Activated T-helper 9 cell treated with anti-CD3 and anti-CD28 coated beads, Interleukin-2, amount 50 U/mL, for 16 hours (primary cell): ENCODE measurements around the gene ARHGAP32.

Experiments
- DNase-seq: peaks from one replicate; pipeline ENCODE4 v3.0.0-alpha.2; 2020; ENCODE audit warnings: low read depth

Gene ARHGAP32

DNA sequence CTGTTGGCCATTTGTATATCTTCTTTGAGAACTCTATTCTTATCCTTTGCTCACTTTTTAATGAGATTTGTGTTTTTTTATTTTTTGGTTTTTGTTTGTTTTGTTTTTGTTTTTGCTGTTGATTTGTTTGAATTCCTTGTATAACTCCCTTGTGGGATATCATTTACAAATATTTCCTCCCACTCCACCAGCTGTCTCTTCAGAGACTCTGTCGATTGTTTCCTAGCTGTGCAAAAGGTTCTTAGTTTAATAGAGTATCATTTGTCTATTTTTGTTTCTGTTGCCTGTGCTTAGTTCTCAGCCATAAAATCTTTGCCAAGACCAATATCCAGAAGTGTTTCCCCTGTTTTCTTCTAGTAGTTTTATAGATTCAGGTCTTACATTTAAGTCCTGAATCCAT is 82.4 kb downstream of the ARHGAP32 start:
- DNase-seq = no peak

DNA sequence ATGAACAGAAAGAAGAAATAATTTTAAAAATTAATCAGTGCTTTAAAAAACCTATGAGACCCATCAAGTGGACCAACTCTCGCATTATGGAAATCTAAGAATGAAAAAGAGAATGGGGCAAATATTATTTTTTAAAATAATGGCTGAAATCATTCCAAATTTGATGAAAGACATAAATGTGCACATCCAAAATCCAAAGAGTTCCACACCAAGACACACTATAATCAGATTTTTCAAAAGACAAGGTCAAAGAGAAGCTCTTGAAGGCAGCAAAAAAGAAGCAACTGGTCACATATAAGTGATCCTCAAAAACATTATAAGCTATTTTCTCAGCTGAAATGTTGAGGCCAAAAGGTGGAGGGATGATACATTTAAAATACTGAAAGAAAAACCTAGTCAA is 85.3 kb downstream of the ARHGAP32 start:
- DNase-seq = no peak

DNA sequence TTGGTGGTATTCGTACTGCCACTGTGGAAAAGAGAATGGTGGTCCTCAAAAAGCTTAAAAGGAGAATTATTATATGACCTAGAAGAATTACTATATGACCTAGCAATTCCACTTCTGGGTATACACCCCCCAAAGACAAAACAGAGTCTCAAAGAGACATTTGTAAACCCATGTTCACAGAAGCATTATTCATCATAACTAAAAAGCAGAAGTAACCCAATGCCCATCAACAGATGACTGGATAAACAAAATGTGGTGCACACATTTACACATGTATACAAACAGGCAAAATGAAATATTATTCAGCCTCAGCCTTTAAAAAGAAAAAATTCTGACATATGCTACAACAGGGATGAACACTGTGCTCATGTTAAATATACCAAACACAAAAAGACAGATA is 89.4 kb downstream of the ARHGAP32 start:
- DNase-seq = no peak

DNA sequence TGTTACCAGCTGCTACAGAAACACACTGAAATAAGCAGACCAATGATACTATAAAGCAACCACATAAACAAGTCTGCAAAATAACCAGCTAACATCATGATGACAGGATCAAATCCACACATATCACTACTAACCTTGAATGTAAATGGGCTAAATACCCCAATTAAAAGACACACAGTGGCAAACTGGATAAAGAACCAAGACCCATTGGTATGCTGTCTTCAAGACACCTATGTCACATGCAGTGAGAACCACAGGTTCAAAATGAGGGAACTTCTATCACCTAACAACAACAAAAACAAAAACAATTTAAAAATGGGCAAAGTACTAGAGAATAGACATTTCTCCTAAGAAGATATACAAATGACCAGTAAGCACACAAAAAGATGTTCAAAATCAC is 89.9 kb downstream of the ARHGAP32 start:
- DNase-seq = no peak

DNA sequence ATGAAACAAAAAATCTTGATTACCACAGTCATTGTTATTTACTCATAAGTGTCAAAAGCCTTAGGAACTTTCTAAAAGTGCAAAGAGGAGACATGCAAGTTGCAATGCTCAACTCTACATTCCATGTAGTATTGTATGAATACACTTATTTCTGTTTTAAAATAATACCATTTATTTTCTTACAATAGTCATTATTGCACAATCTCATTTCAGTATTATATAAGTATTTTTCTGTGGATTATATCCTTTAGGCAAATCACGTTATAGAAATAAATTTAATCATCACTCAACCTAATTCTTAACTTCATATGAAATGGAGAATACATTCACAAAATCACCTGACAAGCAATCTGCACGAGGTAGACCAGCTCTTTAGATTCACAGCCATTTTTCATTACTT is 98.8 kb downstream of the ARHGAP32 start:
- DNase-seq = no peak

DNA sequence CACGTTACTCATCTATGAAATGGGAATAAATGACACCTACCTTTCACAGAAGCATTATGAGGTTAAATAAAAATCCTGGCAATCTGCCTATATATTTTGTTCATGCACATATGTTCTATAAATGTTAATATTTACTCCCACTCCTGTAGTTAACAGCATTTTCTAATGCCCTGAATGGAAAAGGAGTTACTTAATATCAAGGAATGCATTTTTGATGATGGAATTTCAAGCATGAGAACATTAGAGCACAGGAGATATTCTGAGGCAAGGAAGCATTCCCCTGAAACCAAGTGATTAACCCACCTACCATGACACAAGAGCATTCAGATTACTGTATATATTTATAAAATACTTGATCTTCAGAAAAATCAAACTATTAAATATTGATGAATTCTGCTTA is 102.1 kb downstream of the ARHGAP32 start:
- no peak for DNase-seq

DNA sequence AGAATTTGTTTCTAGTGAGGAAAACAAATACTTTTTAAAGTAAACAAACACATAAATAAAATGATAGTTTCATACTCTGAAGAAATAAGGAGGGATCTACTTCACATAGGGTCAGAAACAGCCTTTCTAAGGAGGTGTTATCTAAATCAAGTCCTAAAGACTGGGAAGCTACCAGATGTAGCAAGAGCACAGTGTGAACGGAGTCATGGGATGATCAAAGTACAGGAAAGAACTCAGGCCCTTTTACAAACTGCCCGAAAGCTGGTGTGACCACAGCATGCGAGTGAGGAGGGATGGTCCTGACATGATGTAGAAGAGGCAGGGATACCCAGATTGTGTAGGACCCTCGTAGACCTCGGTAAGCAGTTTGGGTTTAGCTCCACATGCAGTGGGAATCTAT is 102.8 kb downstream of the ARHGAP32 start:
- no peak for DNase-seq

DNA sequence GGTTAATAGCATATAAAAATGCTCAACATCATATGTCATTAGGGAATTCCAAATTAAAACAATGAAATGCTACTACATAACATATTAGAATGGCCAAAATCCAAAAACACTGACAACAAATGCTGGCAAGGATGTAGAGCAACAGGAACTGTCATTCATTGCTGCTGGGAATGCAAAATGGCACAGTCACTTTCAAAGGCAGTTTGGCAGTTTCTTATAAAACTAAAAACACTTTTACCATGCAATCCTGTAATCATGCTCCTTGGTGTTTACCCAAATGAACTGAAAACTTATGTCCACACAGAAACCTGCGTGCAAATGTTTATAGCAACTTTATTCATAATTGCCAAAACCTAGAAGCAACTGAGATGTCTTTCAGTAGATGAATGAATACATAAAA is 105.1 kb downstream of the ARHGAP32 start:
- DNase-seq = no peak

DNA sequence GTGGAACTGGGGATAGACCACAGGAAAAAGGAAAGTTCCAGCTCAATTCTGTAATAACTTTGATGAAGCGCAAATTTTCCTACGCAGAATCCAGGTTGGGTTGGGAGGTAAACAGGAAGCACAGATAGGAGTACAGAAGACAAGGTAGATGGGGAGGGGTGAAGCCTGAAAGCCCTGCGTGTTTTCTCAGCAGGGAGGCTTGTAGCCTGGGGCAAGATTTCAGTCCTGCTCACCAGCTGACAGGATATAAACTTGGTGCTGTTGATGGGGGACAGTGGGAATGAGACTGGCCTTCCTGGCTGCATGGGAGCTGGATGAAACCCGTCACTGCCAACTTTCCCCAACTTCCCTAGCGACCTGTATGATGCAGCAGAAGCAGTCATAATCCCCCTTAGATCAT is 114.9 kb downstream of the ARHGAP32 start:
- DNase-seq = no peak

DNA sequence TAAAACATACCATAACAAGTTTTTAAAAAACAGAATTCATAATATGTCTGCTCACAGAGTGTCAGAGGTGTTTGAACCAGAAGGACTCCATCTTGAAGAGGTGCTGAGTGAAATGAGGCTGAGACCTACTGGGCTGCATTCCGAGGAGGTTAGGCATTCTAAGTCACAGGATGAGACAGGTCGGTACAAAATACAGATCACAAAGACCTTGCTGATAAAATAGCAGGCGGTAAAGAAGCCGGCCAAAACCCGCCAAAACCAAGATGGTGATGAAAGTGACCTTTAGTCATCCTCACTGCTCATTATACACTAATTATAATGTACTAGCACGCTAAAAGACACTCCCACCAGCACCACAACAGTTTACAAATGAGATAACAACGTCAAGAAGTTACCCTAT is 116.4 kb downstream of the ARHGAP32 start:
- no peak for DNase-seq

DNA sequence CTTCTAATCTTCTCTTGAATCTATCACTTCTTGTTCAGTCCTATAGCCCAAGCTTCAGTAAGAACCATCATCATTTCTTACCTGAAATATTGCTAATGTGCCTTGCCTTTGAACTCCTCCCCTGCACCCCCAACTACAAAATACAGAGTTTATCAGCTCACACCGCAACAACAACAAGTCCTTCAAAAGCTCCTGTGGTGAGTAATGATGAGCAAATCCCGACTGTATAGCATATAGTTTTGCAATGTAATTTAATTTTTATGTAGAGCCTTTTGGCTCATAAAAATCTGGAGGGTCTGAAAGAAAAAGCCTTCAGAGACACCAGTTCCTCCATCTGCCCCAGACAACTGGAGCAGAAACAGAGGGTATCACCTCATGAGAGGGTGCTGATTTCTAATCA is 124.7 kb downstream of the ARHGAP32 start:
- DNase-seq = no peak

DNA sequence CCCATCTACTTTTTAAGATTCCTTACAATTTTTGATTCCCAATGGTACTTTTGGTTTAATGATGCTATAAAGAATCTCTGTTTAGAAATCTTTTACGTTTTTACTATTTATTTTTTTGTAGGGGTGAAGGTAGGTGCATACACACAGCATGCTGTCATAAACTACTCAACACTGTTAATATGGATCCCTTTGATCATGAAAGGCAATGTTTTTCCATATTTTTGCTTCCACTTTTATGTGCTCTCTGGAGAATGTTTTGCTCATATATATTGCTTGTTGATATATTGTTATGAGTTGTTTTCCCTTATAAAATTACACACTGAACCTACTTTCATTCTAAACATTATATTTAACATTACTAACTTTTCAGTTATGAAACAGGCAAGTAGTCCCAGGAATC is 125.9 kb downstream of the ARHGAP32 start:
- no peak for DNase-seq

DNA sequence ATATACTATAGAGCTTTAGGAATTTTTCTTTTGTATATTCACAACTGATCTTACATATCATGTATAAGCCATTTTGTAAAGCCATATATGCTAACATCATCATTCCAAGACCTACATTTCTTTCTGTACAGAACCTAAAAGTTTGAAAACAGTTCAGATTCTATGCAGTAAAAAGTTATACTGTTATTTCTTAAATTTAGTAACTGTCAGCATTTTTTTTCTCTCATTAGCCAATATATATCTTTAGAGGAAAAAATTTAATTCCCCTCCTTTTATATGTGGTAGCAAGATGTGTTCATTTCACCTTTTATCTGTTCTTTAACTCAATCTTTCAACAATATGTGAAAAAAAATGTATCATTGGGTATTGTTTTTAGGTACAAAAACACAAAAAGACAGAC is 129.0 kb downstream of the ARHGAP32 start:
- DNase-seq = no peak

DNA sequence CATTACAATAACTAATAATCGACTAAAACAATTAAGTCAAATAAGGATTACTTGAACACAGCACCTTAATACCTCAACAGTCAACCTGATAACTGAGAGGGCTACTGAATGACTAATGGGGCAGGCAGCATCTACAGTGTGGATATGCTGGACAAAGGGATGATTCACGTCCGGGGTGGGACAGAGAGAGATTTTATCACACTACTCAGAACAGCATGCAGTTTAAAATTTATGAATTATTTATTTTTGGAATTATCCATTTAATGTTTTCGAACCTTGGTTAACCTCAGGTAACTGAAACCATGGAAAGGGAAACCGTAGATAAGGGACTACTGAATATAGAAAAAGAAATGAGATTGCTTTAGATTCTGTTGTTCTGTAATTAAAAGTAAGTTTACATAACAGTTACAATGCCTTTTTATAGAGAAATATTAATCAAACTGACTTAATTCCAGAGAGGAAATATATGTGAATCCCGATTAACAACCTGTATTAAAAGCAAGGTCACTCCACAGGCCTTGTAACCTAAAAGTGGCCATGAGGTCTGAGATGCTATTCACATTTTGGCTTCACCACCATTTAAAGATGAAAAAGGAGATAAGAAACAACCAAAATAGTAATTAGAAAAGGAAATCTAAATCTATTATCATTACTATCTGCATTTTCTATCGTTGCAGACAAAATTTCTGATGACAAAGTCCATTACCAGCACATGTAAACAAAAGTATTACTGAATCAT is 130.5 kb downstream of the ARHGAP32 start:
- no peak for DNase-seq

DNA sequence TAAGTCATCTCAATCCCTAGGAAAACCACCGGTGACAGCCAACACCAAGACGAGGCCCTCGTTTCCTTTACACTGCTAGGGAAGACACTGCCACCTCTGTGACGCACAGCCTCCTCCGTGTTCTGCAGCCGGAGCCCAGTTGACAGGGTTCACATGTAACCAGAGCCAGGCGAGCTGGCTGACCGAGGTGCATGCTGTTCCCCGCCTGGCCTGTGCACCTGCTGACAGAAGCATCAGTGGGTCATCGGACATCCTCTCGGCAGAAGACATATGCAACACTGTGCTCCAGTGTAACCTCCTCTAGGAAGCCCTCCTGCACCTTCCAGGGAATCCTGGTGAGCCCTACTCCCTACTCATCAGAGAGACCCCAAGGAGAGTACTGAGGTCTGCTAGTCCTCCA is 135.2 kb downstream of the ARHGAP32 start:
- DNase-seq = no peak

DNA sequence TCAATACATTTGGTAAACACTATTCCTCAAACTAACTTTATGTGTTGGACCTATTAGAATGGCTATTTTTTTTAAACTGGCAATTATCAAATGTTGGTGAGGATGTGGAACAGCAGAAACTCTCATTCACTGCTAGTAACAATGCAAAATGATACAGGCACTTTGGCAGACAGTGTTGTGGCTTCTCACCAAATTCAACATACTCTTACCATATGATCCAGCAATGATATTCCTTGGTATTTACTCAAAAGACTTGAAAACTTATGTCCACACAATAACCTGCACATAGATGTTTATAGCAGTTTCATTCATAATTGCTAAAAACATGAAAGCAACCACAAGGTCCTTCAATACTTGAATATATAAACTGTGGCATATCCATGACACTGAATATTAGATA is 136.9 kb downstream of the ARHGAP32 start:
- DNase-seq = no peak

DNA sequence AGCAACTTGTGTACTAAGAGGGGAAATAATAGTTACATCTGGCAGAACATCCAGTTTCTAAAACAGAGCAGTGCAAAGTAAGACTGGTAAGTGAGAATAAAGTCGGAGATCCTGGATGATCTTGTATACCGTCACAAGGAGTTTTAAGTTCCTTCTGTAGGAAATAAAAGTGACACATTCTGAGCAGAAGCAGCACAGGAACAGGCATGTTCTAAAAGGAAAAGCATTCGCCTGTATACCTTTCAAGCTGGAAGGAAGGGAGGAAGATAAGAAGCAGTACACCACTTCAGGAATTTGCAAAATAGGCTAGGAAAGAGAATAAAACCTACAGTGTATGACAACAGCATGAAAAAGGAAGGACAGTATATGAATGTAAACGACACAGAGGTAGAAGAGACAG is 143.2 kb downstream of the ARHGAP32 start:
- no peak for DNase-seq

DNA sequence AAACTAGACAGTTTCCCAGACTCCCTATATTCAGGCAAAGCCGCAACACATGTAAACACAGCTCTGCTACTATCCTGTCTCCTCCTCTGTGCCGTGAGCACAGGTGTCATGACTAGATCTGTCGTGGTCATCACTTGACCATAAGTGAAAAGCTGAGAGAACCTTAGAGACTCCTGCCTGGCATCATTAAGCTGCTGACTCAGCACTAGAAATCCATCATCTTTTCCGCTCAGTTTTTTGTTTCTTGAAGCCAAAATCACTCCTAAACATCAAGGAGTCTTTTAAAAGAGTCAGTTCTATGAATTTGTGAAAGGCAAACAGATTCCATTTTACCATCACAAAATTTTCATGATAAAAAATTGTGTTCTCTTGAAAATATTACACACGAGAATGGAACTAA is 147.0 kb downstream of the ARHGAP32 start:
- DNase-seq = no peak

DNA sequence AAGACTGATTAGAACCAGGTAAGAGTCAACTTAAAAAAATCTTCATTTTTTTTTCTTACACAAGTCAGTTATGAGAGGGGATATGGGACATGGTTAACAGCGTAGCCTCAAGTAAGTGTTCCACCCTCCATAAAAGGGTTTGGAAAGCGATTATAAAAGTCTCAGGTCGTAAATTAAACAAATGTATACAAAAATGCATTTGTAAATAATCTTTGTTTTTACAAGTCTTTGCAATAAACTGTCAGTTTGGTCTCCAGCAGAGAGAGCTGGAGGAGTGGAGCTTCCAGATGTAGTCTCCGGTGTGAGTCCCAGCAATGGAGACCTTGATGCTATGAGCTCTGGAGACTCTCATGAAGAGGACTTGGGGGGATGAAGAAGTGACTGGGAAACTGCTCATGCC is 149.6 kb downstream of the ARHGAP32 start:
- DNase-seq = no peak

DNA sequence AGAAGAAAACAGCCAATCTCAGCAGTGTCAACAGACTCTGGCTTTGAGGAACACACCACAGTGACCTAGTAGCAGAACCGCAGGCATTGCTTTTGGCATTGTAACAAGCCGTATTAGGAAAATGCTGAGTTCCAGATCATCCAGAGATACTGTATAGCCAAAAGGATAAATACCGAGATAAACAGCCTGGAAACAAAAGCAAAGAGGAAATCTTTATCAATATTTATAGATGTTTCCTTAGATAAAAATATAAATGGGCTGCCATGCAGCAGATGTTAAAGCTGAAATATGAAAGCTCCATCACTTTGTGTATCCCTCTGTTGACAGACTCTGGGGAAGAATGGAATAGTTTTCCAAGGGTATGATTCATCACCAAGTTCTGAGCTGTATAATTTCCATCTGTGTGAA is 150.5 kb downstream of the ARHGAP32 start:
- no peak for DNase-seq

DNA sequence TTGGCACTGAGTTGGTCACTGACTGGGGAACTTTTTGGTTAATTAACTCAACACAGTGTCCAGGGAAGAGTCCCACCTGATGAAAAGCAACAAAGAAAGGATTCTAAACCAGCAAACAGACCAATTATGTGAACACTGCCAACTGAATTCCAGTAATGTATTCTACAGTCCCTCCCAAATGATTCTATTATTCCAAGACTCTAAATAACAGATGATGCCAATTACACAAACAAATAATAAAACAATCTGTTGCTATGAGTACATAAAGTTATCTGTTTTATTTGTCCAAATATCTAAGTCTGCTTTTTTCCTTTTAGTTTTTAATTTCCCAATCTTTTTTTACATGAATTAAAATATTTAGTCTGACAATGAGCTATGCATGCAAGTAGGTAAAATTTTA is 151.2 kb downstream of the ARHGAP32 start:
- DNase-seq = no peak

DNA sequence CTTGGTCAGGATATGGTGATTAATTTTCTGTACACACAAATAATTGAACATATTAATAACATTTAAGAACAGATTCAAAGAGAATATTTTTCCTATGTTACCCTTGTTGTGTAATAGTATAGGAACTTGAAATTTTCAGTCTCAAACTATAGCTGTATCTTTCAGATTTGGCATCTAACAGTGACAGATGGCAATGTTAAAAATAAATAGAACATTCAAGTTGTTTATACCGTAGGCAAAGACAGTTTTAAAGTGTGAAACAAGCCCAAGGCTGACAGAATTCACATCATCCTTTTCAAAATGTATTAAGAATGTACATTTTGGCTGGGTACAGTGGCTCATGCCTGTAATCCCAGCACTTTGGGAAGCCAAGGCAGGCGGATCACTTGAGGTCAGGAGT is 156.9 kb downstream of the ARHGAP32 start:
- no peak for DNase-seq

DNA sequence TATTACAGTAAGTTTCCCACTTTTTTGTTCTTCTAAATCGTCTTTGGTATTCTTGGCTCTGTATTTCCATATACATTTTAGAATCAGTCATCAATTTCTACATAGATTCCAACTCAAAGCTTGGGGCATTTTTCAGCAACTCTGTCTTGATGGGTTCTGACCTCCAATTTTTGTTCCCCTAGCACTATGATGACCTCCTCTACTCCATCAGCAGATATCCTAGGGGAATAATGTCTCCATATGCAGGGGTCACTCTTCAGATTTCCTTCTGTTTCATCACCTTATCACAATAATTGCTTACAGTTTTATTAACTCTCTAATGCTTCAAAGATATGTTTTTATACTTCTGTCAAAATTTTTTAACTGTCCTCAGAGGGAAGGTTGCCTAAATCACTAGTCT is 158.1 kb downstream of the ARHGAP32 start:
- no peak for DNase-seq

DNA sequence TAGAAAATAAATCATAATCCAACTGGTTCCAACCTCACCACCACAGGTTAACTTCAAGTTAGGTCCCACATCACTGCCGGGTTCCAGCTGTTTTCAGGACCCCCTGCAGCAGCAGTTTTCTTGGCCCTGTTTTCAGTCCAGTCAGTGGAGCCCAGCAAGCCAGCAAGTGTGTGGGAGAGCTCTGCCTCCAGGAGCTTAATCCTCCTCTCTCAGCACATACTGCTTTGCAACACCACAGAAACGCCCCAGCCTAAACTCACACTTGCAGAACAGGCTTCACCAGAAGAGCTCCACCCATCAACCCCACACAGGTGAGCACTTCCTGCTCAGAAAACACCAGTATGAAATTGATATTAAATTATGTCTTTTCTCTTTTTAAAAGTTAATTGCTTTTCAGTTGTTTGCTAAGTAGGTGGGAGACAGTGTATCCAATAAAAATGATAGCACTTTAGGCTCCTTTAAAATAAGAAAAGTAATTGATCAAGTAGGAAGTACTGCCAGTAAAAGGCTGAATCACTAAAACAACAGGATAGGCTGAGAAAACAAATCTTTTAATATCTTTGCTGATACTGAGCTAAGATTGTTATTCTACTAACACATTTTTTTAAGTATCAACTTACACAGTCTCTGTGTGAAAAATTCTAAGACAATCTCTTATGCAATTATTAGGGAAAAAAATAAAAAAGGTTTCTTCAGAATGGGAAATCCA is 168.0 kb downstream of the ARHGAP32 start:
- DNase-seq = no peak
